KOPT-K1 (cell line): ENCODE data around the gene DMAC2L.
"Not testable (repeated sequence)": the region's sequence is repeated elsewhere in the genome, so short reads cannot be mapped to it uniquely, and the experiment has no call there.

ENCODE experiments used
- H3K27ac ChIP-seq: fragments of 200-600 bp; sonication (generic); 2 replicates; pipeline ENCODE4 v1.5.1; 2016; ENCODE audit warnings: antibody characterized with exemption, mild to moderate bottlenecking, low read depth, low read length; ENCODE audit not compliant: poor library complexity, severe bottlenecking
- H3K36me3 ChIP-seq: fragments of 200-600 bp; sonication (generic); 2 replicates; pipeline ENCODE4 v1.5.1; 2017; ENCODE audit warnings: antibody characterized with exemption, mild to moderate bottlenecking, low read length, moderate library complexity; ENCODE audit not compliant: insufficient read depth
- H3K9me3 ChIP-seq: fragments of 200-600 bp; sonication (generic); 2 replicates; pipeline ENCODE4 v1.5.1; 2017; ENCODE audit warnings: antibody characterized with exemption, low read length, mild to moderate bottlenecking; ENCODE audit not compliant: insufficient read depth, poor library complexity, severe bottlenecking

Gene DMAC2L

DNA sequence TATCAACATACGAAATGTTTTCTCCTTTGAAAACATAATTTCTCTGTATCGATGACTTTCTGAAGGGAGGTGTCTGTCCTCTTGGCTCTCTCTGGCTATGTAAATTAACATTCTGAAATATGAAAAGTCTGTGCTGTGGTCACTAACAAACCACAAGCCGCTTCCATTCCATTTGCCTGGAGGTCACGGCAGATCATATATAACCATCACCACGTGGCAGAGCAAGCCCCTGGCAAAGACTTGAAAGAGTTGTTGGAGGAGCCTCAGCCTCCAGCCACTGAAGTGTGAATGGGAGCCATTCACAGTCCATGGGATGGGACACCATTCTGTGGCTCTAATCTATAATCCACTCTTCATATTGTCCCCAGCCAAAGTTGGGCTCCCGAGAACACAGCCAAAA lies 45.0 kb downstream of the DMAC2L start:
- Histone ChIP-seq H3K9me3 (no peaks in the 10 kb centered on the region), H3K27ac (no peak overlapping the region), H3K36me3 (0 out of 2 replicates have a peak, but pooled peaks cover 6% of the 10 kb centered on the region)

DNA sequence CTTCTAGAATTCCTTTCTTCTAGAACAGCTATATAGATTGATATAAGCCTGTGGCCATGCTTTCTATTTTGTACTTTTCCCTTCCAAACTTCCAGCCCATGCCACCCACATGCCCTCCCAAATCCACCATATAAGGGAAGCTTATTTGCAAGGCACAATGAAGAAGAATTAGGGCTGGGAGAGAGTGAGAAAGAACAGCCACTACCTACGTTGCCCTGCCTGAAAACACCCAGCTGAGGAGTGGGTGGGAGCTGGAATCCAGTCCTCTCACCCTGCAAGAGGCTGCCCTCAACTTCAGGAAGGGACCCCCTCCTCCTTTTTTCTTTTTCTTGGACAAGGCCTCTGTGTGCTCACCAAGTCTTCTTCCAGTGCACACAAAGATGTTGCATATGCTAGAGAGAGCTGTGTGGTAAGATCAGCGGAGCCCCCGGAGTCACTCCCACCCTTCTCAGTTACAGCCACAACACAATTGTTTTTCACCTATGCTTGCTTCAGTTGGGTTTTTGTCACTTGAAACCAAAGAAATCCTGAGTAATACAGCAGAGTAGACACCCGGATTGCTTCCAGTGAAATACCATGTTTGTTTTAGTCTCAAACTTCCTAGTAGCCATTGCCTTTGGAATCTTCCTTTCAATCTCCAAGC lies 45.8 kb downstream of the DMAC2L start:
- no peak overlapping the region for H3K27ac ChIP-seq

DNA sequence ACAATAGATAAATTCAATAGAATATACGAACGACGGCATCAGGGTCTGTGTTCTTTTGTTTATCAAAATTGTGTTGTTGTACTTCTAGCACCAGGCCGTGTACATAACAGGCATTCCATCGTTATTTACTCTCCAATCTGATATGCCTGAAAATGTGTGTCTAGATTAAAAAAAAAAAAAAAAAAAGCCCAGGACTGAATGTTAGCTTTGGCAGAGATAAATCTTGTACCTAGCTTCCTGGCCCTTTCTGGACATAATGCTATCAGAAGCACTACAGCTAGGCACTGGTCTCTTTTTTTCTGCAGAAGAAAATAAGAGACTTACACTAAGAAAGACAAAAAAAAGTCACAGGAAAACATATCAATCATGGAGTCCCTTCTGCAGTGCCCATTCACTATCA lies 47.5 kb downstream of the DMAC2L start:
- Histone ChIP-seq H3K9me3 (no peaks in the 10 kb centered on the region), H3K36me3 (0 out of 2 replicates have a peak, but pooled peaks cover 6% of the 10 kb centered on the region), H3K27ac (no peak overlapping the region)

More for the DNA sequence above, 45.8 kb downstream of the DMAC2L start:
- 0 out of 2 replicates have a peak, but pooled peaks cover 6% of the 10 kb centered on the region for H3K36me3 ChIP-seq
- H3K9me3 ChIP-seq, result no peaks in the 10 kb centered on the region

DNA sequence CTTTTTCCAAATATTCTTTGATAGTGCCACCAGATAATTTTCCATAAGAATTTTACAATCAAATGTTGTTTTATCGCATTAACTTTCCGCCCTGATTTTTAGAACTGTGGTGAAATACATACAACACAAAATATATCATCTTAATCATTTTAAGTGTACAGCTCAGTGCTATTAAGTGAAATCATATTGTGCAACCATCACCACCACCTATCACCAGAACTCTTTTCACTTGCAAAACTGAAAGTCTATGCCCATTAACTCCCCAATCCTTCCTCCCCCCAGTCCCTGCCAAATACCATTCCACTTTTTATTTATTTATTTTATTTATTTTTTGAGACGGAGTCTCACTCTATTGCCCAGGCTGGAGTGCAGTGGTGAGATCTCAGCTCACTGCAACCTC lies 48.0 kb downstream of the DMAC2L start:
- Histone ChIP-seq H3K27ac (no peak overlapping the region), H3K36me3 (0 out of 2 replicates have a peak, but pooled peaks cover 6% of the 10 kb centered on the region), H3K9me3 (no peaks in the 10 kb centered on the region)

DNA sequence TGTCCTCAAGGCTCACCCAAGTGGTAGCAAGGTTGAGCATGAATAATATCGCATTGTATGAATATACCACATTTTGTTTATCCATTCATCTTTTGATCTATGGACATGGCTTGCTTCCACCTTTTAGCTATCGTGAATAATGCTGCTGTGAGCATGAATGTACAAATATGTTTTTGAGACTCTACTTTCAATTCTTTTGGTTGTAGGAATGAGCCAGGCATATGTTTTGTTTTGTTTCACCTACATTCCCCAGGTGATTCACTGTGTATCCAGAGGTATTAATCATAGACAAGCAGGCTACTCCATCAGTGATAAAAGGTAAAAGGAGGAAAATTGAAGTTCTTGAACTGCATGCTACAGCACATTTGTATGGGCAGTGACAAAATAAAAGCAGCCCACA lies 48.7 kb downstream of the DMAC2L start:
- no peak overlapping the region for H3K27ac ChIP-seq

DNA sequence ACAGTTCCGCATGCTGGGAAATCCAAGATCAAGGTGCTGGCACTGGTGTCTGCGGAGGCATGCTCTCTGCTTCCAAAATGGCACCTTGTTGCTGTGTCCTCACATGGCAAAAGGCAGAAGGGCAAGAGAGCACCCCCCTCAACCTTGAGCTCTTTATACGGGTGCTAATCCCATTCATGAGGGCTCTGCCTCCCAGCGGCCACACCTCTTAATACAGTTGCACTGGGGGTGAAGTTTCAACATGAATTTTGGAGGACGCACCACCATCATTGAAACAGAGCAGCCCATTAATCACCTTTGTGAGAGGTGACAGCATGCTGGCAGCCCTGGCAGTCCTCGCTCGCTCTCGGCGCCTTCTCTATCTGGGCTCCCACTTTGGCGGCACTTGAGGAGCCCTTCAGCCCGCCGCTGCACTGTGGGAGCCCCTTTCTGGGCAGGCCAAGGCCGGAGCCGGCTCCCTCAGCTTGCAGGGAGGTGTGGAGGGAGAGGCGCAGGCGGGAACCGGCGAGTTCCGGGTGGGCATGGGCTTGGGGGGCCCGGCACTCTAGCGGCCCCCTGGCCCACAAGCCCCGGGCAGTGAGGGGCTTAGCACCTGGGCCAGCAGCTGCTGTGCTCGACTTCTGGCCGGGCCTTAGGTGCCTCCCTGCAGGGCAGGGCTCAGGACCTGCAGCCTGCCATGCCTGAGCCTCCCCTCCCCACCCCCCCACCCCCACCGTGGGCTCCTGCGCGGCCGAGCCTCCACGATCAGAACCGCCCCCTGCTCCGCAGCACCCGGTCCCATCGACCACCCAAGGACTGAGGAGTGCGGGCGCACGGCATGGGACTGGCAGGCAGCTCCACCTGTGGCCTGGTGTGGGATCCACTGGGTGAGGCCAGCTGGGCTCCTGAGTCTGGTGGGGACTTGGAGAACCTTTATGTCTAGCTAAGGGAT lies 49.6 kb downstream of the DMAC2L start:
- H3K27ac ChIP-seq, H3K36me3 ChIP-seq, H3K9me3 ChIP-seq: not testable (repeated sequence)

More for the DNA sequence above, 48.7 kb downstream of the DMAC2L start:
- H3K9me3 ChIP-seq, result no peaks in the 10 kb centered on the region
- H3K36me3 ChIP-seq, result 0 out of 2 replicates have a peak, but pooled peaks cover 6% of the 10 kb centered on the region

DNA sequence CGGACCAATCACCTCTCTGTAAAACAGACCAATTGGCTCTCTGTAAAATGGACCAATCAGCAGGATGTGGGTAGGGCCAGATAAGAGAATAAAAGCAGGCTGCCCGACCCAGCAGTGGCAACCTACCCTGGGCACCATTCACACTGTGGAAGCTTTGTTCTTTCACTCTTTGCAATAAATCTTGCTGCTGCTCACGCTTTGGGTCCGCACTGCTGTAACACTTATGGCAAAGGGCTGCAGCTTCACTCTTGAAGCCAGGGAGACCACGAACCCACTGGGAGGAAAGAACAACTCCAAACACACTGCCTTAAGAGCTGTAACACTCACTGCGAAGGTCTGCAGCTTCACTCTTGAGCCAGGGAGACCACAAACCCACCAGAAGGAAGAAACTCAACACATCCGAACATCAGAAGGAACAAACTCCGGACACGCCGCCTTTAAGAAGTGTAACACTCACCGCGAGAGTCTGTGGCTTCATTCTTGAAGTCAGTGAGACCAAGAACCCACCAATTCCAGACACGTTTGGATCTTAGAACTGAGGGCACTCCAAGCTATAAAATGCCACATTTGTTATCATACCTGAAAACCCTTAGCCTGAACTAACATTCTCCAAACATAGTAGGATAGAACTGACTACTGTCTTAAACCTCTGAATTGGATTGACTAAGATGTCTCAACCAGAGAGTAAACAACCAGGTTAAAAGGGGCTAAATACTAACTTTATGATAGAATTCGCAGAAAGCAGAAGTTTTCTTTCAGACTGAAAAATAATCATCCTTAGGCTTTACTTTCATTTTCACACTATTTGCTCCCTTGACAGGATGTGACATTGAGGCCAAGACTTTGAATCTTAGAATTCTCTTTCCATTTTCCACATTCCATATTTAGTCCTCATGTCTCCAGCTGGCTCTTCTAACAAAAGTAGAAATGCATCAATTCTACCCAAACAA lies 50.9 kb downstream of the DMAC2L start:
- peak overlapping the region; percentile 89 for H3K27ac ChIP-seq
- H3K36me3 ChIP-seq, result 0 out of 2 replicates have a peak, but pooled peaks cover 4% of the 10 kb centered on the region
- no peaks in the 10 kb centered on the region for H3K9me3 ChIP-seq

DNA sequence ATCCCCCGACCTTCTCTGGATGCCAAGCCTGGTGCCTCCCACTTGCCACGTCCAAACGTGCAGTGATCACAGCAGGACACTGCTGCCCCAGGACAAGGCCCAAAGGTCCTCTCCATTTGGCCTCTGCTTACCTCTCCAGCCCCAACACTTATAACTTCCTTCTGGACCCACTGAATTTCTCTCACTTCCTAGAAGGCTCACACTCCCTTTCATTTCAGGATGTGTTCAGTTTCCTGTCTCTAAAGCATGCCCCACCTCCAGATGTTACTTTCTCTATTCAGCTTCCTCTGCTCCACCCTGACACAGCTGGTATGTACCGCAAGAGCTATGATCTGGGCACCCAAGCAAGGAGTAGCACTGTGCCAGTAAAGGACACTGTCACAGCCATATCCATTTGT lies 51.6 kb downstream of the DMAC2L start:
- Histone ChIP-seq H3K36me3 (no peaks in the 10 kb centered on the region), H3K27ac (peak overlapping the region; percentile 89), H3K9me3 (no peaks in the 10 kb centered on the region)

DNA sequence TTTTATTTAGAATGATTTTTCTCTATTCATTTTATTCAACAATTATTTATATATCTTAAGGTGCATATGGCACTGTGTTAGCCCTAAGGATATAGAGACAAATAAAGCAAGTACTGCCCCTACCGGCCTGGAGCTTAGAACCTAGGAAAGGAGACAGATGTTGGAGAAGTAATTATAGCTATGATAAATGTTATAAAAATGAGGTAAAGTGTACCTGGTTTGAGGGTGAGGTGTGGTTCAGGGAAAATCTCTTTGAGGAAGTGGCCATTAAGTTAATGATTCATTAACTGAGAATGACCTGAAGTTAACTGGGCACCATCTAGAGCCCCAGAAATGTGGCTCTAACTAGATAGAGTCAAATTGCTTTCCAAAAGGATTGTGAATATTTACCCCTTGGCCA lies 52.7 kb downstream of the DMAC2L start:
- Histone ChIP-seq H3K36me3 (no peaks in the 10 kb centered on the region), H3K27ac (no peak overlapping the region), H3K9me3 (no peaks in the 10 kb centered on the region)

DNA sequence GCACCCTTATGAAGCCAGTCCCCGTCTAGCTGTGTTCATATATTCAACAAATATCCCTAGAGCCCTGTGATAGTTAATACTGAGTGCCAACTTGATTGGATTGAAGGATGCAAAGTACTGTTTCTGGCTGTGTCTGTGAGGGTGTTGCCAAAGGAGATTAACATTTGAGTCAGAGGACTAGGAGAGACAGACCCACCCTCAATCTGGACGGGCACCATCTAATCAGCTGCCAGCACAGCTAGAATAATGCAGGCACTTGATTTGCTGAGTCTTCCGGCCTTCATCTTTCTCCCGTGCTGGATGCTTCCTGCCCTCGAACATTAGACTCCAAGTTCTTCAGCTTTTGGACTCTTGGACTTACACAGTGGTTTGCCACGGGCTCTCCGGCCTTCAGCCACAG lies 53.4 kb downstream of the DMAC2L start:
- not testable (repeated sequence) for H3K9me3 ChIP-seq, H3K27ac ChIP-seq, H3K36me3 ChIP-seq

DNA sequence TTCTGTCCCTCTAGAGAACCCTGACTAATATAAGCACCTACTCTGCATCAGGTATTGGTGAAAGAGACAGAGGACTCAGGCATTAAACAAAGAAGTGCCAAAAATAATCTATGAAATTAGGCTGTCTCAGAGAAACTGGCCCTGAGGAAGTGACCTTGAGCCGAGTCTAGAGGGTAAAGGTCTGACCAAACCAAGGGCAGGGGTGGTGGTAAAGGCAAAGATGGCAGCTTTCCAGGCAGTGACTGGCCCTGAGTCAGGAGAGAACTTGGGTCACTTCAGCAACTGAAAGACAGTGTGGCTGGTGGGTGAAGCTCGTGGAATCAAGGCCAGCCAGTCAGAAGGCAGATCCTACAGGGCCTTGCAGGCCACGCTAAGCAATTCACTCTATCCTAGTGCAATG lies 54.0 kb downstream of the DMAC2L start:
- H3K36me3 ChIP-seq, result no peaks in the 10 kb centered on the region
- no peaks in the 10 kb centered on the region for H3K9me3 ChIP-seq
- H3K27ac ChIP-seq, result peak overlapping the region; percentile 27

DNA sequence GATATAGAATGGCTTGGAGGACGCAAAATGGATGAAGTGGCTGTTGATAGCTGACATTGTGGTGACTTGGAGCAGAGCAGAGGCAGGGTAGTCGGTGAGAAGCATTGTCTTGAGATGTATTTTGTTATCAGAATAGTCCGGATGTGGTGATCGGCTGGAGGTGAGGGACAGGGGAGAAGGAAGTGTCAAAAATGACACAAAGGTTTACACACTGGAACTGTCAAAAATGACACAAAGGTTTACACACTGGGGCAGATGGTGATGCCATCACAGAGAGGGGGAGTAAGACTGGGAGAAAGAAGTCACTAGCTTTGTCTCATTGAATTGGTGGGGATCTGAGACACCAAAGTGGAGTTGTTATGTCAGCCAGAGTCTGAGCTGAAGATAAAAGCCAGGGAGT lies 54.5 kb downstream of the DMAC2L start:
- peak overlapping the region; percentile 27 for H3K27ac ChIP-seq
- no peaks in the 10 kb centered on the region for H3K9me3 ChIP-seq
- no peaks in the 10 kb centered on the region for H3K36me3 ChIP-seq

DNA sequence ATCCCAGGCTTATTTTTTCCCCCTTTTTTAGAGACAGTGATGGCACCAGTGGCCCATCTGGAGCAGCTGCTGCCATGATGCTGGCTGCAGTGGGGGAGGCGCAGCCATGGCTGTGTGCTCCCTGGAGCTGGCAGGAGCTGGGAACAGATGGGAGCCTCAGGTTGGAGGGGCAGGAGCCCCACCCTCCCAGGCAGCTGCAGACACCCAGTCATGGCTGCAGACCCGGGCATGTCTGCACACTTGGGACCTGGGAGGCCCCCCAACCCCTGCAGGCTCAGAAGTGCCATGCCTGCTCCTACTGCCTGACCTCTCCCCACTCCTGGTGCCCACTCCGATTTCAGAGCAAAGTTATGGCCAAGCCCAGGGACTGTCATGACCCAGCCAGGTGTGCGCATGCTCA lies 59.4 kb downstream of the DMAC2L start:
- H3K9me3 ChIP-seq, result no peaks in the 10 kb centered on the region
- H3K27ac ChIP-seq, result no peak overlapping the region
- H3K36me3 ChIP-seq, result no peaks in the 10 kb centered on the region

DNA sequence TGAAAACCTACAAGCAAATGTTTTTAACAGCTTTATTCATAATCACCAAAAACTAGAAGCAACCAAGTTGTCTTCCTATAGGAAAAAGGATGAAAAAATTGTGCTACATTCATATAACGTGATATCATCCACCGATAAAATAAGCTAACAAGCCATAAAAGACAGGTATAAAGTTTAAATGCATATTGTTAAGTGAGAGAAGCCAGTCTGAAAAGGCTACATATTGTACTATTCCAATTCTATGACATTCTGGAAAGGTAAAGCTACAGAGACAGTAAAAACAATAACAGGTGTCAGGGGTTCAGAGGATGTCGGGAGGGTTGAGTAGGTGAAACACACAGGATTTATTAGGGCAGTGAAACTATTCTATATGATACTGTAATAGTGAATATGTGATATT lies 61.8 kb downstream of the DMAC2L start:
- H3K9me3 ChIP-seq, result no peaks in the 10 kb centered on the region
- no peaks in the 10 kb centered on the region for H3K36me3 ChIP-seq
- H3K27ac ChIP-seq, result no peak overlapping the region

DNA sequence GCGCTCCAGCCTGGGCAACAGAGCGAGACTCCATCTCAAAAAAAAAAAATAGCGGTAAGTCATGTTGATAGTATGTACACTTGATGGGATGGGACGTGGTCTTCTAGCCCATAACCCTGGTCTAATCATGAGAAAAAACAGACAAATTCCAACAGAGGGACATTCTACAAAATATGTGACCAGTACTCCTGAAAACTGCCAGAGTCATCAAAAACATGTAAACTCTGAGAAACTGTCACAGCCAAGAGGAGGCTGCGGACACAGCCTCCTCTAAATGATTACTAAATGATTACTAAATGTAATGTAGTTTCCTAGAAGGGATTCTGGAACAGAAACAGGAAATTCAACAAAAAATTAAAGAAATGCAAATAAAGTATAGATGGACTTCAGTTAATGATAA lies 63.6 kb downstream of the DMAC2L start:
- Histone ChIP-seq H3K27ac (no peak overlapping the region), H3K36me3 (no peaks in the 10 kb centered on the region), H3K9me3 (no peaks in the 10 kb centered on the region)
